CD4-positive, alpha-beta T cell treated with Interleukin-12 subunit alpha and Interleukin-12 subunit beta, for 1 hour (primary cell): ENCODE data around the gene ATOH8.

Experiments
- DNase-seq: peaks from one replicate; pipeline ENCODE4 v3.0.0-alpha.2; 2020

Gene ATOH8

GRCh38 chr2:85788603-85789002, 34.8 kb downstream of the ATOH8 start:
- no peak for DNase-seq

GRCh38 chr2:85789271-85789670, 35.5 kb downstream of the ATOH8 start:
- DNase-seq, result no peak

GRCh38 chr2:85790032-85790431, 36.2 kb downstream of the ATOH8 start:
- no peak for DNase-seq

GRCh38 chr2:85790499-85791188, 36.9 kb downstream of the ATOH8 start:
- DNase-seq, result no peak

DNA sequence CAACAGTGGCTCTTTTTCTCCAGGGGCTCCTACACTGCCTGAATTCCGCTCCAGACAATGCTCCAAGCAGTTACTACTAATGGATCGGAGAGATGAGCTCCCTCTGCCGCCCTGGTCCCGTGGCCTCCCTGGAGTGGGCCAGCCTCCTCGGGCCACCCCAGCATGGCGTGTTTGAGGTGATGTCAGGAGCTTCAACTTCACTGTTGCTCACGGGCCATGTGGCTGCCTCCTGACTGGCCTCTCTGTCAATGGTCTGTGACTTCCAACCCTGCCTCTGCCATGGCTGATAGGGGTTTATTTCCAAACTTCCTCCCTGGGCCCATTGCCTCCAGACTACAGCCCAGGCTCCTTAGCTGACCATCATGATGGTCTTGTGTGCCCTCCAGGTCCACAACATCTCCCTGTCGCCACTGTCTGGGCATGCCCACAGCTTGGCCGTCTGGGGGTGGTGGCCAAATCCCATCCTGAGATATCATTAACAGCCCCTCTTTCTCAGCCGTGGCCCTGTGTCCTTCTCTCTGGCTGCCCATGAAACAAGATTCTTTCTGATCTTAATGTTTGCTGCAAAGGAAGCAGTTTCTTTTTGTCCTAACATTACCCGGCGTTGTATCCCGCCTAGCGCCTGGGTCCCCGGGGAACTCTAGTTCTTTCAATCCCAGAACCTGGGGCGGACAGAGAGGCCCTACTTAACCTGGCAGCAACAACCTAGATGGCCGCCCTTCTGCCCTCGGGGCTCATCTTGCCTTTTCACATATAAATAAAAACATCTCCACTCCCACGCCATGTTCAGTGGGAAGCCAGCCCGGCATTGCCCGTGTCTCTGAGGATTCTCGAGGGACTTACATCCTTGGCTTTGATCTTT, 38.1 kb downstream of the ATOH8 start:
- DNase-seq, result no peak

DNA sequence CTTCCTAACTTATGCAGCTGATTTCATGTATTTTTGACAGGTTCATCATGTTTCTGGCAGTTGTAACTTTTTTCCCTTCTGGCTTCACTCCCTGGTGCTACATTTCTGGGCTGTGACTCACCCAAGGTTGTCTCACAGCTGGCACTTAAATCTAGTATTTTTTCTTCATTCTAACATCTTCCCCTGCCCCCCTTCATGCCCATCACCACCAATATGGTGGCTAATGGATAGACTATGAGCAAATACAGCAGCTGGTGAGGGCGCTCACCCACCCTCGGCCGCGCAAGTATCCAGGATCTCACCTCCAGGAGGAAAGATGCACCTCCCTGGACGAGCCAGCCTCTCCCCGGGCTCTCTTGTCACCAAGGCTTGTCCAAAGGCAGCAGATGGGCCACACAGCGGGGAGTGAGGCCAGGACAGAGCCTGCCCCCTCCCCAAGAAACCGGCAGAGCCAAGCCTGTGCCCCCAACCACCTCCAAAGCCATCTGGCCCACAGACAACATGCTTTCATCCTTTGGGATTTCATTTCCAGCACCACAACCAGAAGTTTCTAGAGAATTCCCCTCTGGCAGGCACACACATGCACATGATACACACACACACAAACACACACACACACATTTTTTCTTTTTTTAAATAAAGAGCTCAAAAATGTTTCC, 39.1 kb downstream of the ATOH8 start:
- DNase-seq, result no peak

GRCh38 chr2:85793584-85793983, 39.8 kb downstream of the ATOH8 start:
- no peak for DNase-seq

DNA sequence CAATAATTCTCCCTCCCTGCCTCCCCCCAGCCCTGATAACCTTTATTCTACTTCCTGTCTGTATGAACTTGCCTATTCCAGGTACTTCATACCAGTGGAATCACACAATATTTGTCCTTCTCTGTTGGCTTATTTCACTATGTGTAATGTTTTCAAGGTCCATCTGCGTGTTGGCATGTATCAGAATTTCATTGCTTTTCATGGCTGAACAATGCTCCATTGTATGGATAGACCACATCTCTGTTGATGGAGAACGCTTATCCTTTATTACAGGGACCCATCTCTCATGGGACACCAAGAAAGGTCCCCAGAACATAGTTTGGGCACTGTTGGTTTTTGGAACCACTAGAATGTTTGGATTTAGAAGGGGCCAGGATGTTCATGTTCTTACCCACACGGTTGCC, 40.2 kb downstream of the ATOH8 start:
- DNase-seq, result no peak

GRCh38 chr2:85794491-85795121, 40.8 kb downstream of the ATOH8 start:
- DNase-seq, result no peak

- DNase-seq, result no peak
Measured at GRCh38 chr2:85795331-85796045, 41.7 kb downstream of the ATOH8 start.

DNA sequence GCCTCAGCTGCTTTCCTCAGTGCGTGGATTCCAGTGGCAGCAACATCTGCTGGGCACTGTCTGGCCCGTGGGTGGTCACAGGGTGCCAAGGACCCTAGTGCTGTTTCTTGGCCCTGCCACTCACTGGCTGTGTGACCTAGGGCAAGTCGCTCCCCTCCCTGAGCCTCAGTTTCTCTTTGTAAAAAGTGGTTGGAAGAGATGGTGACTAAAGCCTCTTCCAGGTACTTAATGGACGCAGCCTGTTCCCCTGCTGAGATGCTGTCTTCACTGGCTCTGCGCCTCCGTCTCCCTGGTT, 42.2 kb downstream of the ATOH8 start:
- DNase-seq, result no peak

GRCh38 chr2:85796341-85797262, 42.8 kb downstream of the ATOH8 start:
- DNase-seq, result no peak

- DNase-seq, result no peak
Measured at GRCh38 chr2:85797263-85797660, 43.5 kb downstream of the ATOH8 start.

GRCh38 chr2:85797921-85798320, 44.1 kb downstream of the ATOH8 start:
- DNase-seq, result no peak

- DNase-seq, result no peak
Measured at GRCh38 chr2:85799215-85799956, 45.6 kb downstream of the ATOH8 start.

- no peak for DNase-seq
Measured at GRCh38 chr2:85800586-85800985, 46.8 kb downstream of the ATOH8 start.

- DNase-seq, result no peak
Measured at GRCh38 chr2:85801871-85802270, 48.1 kb downstream of the ATOH8 start.

DNA sequence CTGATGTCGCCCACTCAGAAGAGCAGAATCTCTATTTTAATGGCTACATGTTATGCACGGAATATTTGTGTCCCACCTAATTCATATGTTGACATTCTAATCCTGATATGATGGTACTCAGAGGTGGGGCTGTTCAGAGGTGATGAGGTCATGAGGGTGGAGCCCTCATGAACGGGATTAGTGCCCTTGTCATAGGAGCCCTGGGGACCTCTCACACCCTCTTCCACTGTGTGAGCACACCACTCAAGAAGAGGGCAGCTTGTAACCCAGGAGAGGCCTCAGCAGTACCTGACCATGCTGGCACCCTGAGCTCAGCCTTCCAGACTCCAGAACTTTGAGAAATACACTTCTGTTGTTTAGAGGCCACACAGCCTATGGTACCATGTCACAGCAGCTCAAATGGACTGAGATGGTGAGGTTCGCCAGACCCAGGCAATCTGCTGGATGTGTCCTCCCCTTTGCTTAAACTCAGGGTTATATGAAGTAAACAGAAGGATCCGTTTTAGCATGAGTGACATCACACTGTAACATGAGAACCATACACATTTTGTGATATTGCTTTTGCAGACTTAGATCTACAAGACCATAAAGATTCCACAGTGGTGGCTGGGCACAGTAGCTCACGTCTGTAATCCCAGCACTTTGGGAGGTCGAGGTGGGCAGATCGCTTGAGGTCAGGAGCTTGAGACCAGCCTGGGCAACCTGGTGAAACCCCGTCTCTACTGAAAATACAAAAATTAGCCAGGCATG, 48.7 kb downstream of the ATOH8 start:
- no peak for DNase-seq

DNA sequence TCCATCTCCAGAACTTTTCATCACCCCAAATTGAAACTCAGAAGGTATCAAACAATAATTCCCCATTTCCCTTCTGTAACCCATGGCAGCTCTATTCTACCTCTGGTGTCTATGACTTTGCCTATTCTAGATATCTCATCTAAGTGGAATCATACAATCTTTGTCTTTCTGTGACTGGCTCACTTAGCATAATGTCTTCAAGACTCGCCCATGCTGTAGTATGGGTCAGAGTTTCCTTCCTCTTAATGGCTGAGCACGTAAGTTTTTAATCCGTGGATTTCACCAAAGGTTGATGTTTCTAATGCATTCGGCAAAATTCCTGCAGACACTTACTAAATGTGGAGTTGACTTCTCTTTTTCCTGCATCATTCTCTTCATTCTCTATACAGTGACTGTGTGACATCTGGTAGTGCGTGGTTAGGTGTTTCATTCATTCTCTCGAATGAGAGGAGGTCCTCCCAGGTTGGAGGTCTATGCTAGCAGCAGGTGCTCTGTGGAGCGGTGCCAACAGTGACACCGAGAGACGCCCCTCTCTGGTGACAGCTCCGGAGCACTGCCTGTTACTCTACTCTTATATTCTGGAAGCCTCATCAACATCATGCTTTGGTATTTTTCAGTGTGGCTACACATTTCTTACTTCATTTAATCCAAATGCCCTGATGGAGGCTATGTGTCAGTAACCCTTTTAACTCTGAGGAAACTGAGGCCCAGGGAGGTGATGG, 50.1 kb downstream of the ATOH8 start:
- no peak for DNase-seq

DNA sequence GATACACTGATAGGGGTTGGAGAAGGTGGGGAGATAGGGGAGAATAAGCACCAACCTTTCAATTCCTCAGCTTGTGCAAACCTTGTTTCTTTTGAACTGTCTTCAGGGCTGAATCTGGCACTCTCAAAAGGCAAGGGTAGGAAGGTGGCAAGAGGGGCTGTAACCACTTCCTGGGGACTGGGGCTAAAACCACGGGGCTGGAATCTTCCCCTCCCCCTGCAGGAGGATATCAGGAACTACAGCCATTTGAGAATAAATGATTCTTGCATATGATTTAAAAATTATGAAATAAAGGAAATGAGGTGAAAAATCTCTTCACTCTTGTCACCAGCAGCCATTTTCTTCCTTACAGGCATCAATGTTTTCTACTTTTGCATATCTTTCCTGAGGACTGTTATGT, 50.8 kb downstream of the ATOH8 start:
- DNase-seq, result peak; percentile 17
